Keratinocyte (primary cell): ENCODE results near the gene PLEKHM1. TPM values are rescaled to one million over a fixed set of nuclear protein-coding genes. Genes with fewer than 3 reads are reported as not detected.

ENCODE experiments used
- DNase-seq: peaks from one replicate; pipeline ENCODE4 v3.0.0-alpha.2; 2011; ENCODE audit warnings: low read depth, missing footprints, low spot score
- FAIRE-seq: peaks from 2 replicates; lab custom pipeline; 2011; peaks lifted over from hg19 to GRCh38; lab: Jason Lieb, UNC
- H2AFZ ChIP-seq: 2 replicates; pipeline ENCODE4 v1.6.0; 2012; ENCODE audit warnings: low read length, control low read depth, inconsistent platforms; ENCODE audit not compliant: control insufficient read depth
- H3K27ac ChIP-seq: 2 replicates; pipeline ENCODE4 v1.5.1; 2011; ENCODE audit warnings: low read length; ENCODE audit not compliant: control insufficient read depth, insufficient read depth
- H3K27me3 ChIP-seq: 3 replicates; pipeline ENCODE4 v1.6.0; 2011; ENCODE audit warnings: low read length; ENCODE audit not compliant: control insufficient read depth, insufficient read depth; ENCODE audit errors: extremely low read depth
- H3K36me3 ChIP-seq, 2 experiments: 2 replicates in 1 of 2; 3 replicates in 1 of 2; pipeline ENCODE4 v1.5.1; 2011; ENCODE audit warnings: low read length in 2 of 2, mild to moderate bottlenecking in 1 of 2; ENCODE audit not compliant: control insufficient read depth in 2 of 2, insufficient read depth in 2 of 2; ENCODE audit errors: extremely low read depth in 1 of 2
- H3K4me1 ChIP-seq: 3 replicates; pipeline ENCODE4 v1.5.1; 2011; ENCODE audit warnings: low read length; ENCODE audit not compliant: control insufficient read depth, insufficient read depth; ENCODE audit errors: extremely low read depth
- H3K4me2 ChIP-seq: 3 replicates; pipeline ENCODE4 v1.6.0; 2011; ENCODE audit warnings: low read depth, low read length; ENCODE audit not compliant: control insufficient read depth, insufficient read depth; ENCODE audit errors: extremely low read depth
- H3K4me3 ChIP-seq, 3 experiments: fragments of 200-600 bp in 1 of 3; sonication (generic) in 1 of 3; 2 replicates in 2 of 3; 3 replicates in 1 of 3; pipeline ENCODE4 v1.5.1; 2011 to 2016; ENCODE audit warnings: low read length in 3 of 3, mild to moderate bottlenecking in 3 of 3, control low read depth in 2 of 3, inconsistent platforms in 1 of 3, low read depth in 1 of 3, mixed read lengths in 1 of 3, mixed run types in 1 of 3, moderate library complexity in 1 of 3; ENCODE audit not compliant: control insufficient read depth in 2 of 3, insufficient read depth in 2 of 3; ENCODE audit errors: extremely low read depth in 1 of 3
- H3K79me2 ChIP-seq: 2 replicates; pipeline ENCODE4 v1.6.0; 2012; ENCODE audit warnings: low read length; ENCODE audit not compliant: control insufficient read depth, insufficient read depth
- H3K9ac ChIP-seq: 3 replicates; pipeline ENCODE4 v1.6.0; 2011; ENCODE audit warnings: low read length; ENCODE audit not compliant: control insufficient read depth, insufficient read depth; ENCODE audit errors: extremely low read depth
- H3K9me1 ChIP-seq: 3 replicates; pipeline ENCODE4 v1.6.0; 2011; ENCODE audit warnings: low read length; ENCODE audit not compliant: control insufficient read depth, insufficient read depth; ENCODE audit errors: extremely low read depth
- H3K9me3 ChIP-seq: 2 replicates; pipeline ENCODE4 v1.5.1; 2012; ENCODE audit warnings: low read depth, low read length; ENCODE audit not compliant: control insufficient read depth
- H4K20me1 ChIP-seq: 3 replicates; pipeline ENCODE4 v1.6.0; 2011; ENCODE audit warnings: low read length; ENCODE audit not compliant: control insufficient read depth, insufficient read depth; ENCODE audit errors: extremely low read depth
- CTCF ChIP-seq, 3 experiments: IDR thresholded peaks in 1 of 3; conservative IDR thresholded peaks in 1 of 3; optimal IDR thresholded peaks in 1 of 3; 2 replicates in 2 of 3; 3 replicates in 1 of 3; pipeline versions ENCODE3 to v1.5.1; 2011; ENCODE audit warnings: low read length in 3 of 3, mild to moderate bottlenecking in 3 of 3, moderate library complexity in 2 of 3, control low read depth in 1 of 3, inconsistent platforms in 1 of 3; ENCODE audit not compliant: insufficient read depth in 2 of 3; ENCODE audit errors: extremely low read depth in 1 of 3
- EZH2 ChIP-seq: IDR thresholded peaks from one replicate; pipeline ENCODE4 v1.6.1; 2012; ENCODE audit warnings: inconsistent platforms, mild to moderate bottlenecking, low read length, moderate library complexity
- dilution Hi-C: fragments of 300-500 bp; cut with MboI; formaldehyde crosslinking; loops from one replicate; pipeline ENCODE4 v1.7.0; 2020; ENCODE audit warnings: low sequenced_read_pairs; ENCODE audit not compliant: extremely low pct_ligation_motif_present
- polyA plus RNA-seq, 5 experiments: library from polyadenylated mRNA; depleted of rRNA in 3 of 5; stranded (reverse) in 3 of 5; stranded (forward) in 1 of 5; unstranded in 1 of 5; fragments of >200 nt; gene quantifications; 1 replicate in 1 of 5; 2 replicates in 3 of 5; 3 replicates in 1 of 5; pipeline versions ENCODE4 v1.2.1 to v1.2.3, GENCODE V29; 2011 to 2012; ENCODE audit warnings: missing spikeins in 2 of 5, low read depth in 1 of 5, low replicate concordance in 1 of 5

PLEKHM1 gene
- polyA plus RNA-seq, 1 donor (not counting 4 experiments of a cell fraction or from before 2014, with no cell fraction given) = 33.0 TPM

- H3K36me3 ChIP-seq = peaks cover 4 to 12% of the 10 kb centered on the region in 2 experiments
- DNase-seq (no peak), FAIRE-seq (no peak)
- H3K9ac ChIP-seq = no peak overlapping the region
- H3K4me2 ChIP-seq = no peak overlapping the region
- TF ChIP-seq EZH2 (no peak), CTCF (optimal IDR thresholded peaks at IDR 0.05 in 1 of 3, IDR thresholded peaks at IDR 0.05 in 1 of 3, conservative IDR thresholded peaks at IDR 0.05 in 1 of 3; ENCODE audit: extremely low read depth in 1 of 3, insufficient read depth in 2 of 3, low read length in 3 of 3) (no peak)
- H3K79me2 ChIP-seq = no peaks in the 10 kb centered on the region
- dilution Hi-C loops = no loop called here
- H3K27me3 ChIP-seq = no peaks in the 10 kb centered on the region
- H3K9me3 ChIP-seq = no peaks in the 10 kb centered on the region
- H3K9me1 ChIP-seq = peaks cover 5% of the 10 kb centered on the region
- no peak overlapping the region for H2AFZ ChIP-seq
- no peak overlapping the region for H3K27ac ChIP-seq
- H3K4me1 ChIP-seq = peaks cover 32% of the 10 kb centered on the region
- H4K20me1 ChIP-seq = no peaks in the 10 kb centered on the region
- no peak overlapping the region for H3K4me3 ChIP-seq
Measured at GRCh38 chr17:45436161-45436560, 54.4 kb downstream of the PLEKHM1 start.

GRCh38 chr17:45435481-45435880 is 55.0 kb downstream of the PLEKHM1 start:
- no peaks in the 10 kb centered on the region for H3K9me3 ChIP-seq
- no peak overlapping the region for H3K27ac ChIP-seq
- H3K4me3 ChIP-seq = no peak overlapping the region
- H3K9ac ChIP-seq = no peak overlapping the region
- no peak for DNase-seq
- peaks cover 4 to 12% of the 10 kb centered on the region in 2 experiments for H3K36me3 ChIP-seq
- H4K20me1 ChIP-seq = no peaks in the 10 kb centered on the region
- peaks cover 2% of the 10 kb centered on the region for H3K27me3 ChIP-seq
- no peak for FAIRE-seq
- dilution Hi-C loops = no loop called here
- H3K4me1 ChIP-seq = peaks cover 31% of the 10 kb centered on the region
- peaks cover 5% of the 10 kb centered on the region for H3K9me1 ChIP-seq
- no peaks in the 10 kb centered on the region for H3K79me2 ChIP-seq
- no peak overlapping the region for H3K4me2 ChIP-seq
- H2AFZ ChIP-seq = no peak overlapping the region
- no peak for TF ChIP-seq CTCF (optimal IDR thresholded peaks at IDR 0.05 in 1 of 3, IDR thresholded peaks at IDR 0.05 in 1 of 3, conservative IDR thresholded peaks at IDR 0.05 in 1 of 3; ENCODE audit: extremely low read depth in 1 of 3, insufficient read depth in 2 of 3, low read length in 3 of 3)
- no peak for TF ChIP-seq EZH2
